Medulla oblongata (tissue), 1 donor: ENCODE results near the gene TENM3.
A peak's percentile ranks its signal among the peaks of the same experiment; 100 is the strongest.

Experiments used
- DNase-seq: peaks from one replicate; pipeline ENCODE4 v3.0.0-alpha.2; 2015; ENCODE audit errors: extremely low spot score

TENM3 gene

GRCh38 chr4:182254026-182254780 is 11.0 kb downstream of the TENM3 start:
- DNase-seq: no peak

- no peak for DNase-seq
These were observed 12.4 kb downstream of the TENM3 start for GRCh38 chr4:182255441-182256190.

- no peak for DNase-seq
These were observed 13.8 kb downstream of the TENM3 start for GRCh38 chr4:182257016-182257415.

- no peak for DNase-seq
These were observed 14.3 kb downstream of the TENM3 start for GRCh38 chr4:182257503-182257902.

- peak; percentile 64 for DNase-seq
These were observed 15.3 kb downstream of the TENM3 start for GRCh38 chr4:182258441-182259000.

GRCh38 chr4:182261651-182262223 is 18.5 kb downstream of the TENM3 start:
- no peak for DNase-seq

- DNase-seq: peak; percentile 9
These were observed 20.4 kb downstream of the TENM3 start for GRCh38 chr4:182263562-182263961.

- peak; percentile 41 for DNase-seq
These were observed 21.0 kb downstream of the TENM3 start for GRCh38 chr4:182264139-182264752.

- DNase-seq: no peak
These were observed 22.7 kb downstream of the TENM3 start for GRCh38 chr4:182265881-182266280.

- no peak for DNase-seq
These were observed 23.8 kb downstream of the TENM3 start for GRCh38 chr4:182267048-182267447.

- DNase-seq: no peak
These were observed 25.8 kb downstream of the TENM3 start for GRCh38 chr4:182268966-182269365.

GRCh38 chr4:182271731-182272130 is 28.5 kb downstream of the TENM3 start:
- DNase-seq: no peak

GRCh38 chr4:182272151-182272550 is 28.9 kb downstream of the TENM3 start:
- no peak for DNase-seq

GRCh38 chr4:182273191-182273935 is 30.2 kb downstream of the TENM3 start:
- no peak for DNase-seq

- no peak for DNase-seq
These were observed 33.3 kb downstream of the TENM3 start for GRCh38 chr4:182276210-182277109.

GRCh38 chr4:182277377-182277776 is 34.2 kb downstream of the TENM3 start:
- no peak for DNase-seq

GRCh38 chr4:182278729-182279128 is 35.5 kb downstream of the TENM3 start:
- no peak for DNase-seq

- DNase-seq: no peak
These were observed 37.4 kb downstream of the TENM3 start for GRCh38 chr4:182280436-182281111.

- no peak for DNase-seq
These were observed 42.8 kb downstream of the TENM3 start for GRCh38 chr4:182286035-182286434.

- no peak for DNase-seq
These were observed 43.7 kb downstream of the TENM3 start for GRCh38 chr4:182286931-182287330.
